ENCODE results near the gene CYP46A1.

The CYP46A1 gene

DNA sequence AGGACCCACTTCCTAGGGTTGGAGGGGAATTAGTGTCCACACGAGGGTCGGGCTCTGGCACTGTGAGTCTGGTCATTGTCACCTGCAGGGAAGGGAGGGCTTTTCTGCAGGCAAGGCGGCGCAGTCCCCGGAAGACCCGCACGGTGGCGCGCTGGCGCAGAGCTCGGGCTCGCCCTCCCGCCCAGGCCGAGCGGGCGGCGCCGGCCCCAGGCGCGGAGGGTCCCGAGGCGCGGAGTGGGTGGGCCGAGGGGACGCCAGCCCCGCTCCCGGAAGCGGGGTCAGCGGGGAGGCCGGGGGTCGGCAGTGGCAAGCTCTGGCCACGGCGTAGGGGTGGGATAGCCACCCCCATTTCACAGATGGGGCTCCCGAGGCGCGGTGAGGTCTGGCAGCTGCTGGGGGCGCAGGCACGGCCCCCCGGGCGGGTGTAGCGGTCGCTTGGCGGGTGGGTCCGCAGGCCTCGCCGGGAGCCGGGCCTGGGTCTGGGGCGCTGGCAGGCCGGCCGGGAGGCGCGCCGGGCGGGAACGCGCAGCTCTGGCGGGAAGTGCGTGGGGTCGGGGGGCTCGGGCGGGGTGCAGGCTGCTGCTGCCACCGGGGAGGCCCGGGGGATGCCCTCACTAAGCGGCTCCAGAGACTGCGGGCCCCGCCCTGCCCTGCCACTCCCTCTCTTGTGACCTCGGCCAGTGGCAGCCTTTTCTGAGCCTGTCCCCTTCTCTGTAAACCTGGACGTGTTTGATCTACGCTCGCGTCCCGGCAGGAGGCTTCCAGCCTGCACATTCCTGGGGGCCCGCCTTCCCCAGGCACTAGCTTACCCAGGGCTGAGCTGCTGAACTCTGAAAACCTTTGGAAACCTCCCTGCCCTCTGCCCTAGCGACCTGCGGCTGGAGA, 46.1 kb downstream of the CYP46A1 start:
- peak; percentile 30 for DNase-seq (ENCODE audit: low read depth)

DNA sequence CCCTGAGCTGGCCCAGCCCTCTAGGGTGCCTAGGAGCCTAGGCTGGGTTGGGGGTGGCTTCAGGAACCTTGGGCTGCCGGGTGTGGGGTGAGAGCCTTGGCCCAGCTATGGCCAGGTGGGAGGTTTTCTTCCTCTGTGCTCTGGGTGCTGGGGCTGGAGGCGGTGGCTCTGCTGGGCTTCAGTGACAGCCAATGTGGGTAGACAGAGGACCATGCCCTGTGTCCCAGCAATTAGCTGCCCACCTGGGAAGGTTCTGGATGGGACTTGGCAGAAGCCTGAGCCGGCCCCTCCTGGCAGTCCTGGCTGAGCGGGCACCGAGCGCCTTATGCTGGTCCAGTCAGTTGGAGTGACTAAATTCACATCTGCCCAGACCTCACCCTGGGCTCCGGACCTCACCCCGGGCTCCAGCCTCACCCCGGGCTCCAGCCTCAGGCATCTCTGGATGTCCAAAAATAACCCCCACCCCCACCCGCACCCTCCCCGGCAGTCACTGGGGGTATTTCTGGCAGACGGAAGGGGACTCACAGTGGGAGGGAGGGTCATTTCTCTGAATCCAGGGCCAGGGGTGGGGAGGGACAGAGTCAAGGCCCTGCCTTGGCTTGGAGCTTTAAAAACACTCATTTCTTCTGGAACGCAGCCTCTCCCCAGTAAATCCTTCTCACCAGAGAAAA, 46.9 kb downstream of the CYP46A1 start:
- no peak for DNase-seq (ENCODE audit: low read depth)

GRCh38 chr14:99731547-99732435, 47.7 kb downstream of the CYP46A1 start:
- no peak for DNase-seq (ENCODE audit: low read depth)

DNA sequence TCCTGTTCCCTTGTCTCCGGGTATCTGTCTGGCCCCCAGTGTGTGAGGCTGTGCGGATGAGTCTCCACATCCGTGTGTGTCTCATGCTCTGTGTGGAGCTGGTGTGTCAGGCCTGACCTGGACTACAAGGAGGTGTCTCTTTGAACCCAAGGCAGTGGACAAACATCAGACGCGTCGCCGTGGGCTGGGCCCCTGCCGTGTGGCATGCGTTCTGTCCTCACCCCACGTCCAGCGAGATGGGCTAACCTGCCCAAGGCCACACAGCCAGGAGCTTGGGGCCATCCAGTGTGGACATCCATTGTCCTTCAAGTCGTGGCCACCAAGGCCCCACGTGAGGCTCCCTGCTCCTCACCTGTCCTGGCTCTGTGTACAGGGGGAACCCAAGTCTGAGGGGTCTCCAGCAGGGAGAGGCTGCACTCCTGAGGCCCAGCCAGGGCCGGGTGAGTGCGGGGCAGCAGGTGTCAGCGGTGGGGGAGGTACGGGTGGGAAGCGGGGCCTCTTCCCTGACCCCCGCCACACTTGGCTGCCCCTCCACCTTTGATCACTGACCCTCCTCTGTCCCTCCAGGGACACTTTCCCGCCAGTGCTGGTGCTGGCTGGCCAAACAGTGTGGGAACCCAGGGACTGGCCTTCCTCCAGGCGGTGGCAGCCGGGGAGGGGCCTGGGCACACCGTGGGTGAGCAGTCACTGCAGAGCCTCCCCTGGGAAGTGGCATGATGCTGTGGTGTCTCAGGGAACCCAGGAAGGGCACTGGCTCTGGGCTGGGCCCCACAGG, 48.5 kb downstream of the CYP46A1 start:
- DNase-seq (ENCODE audit: low read depth), result no peak

- DNase-seq (ENCODE audit: low read depth), result no peak
Observed at GRCh38 chr14:99733211-99733539, 49.1 kb downstream of the CYP46A1 start.

DNA sequence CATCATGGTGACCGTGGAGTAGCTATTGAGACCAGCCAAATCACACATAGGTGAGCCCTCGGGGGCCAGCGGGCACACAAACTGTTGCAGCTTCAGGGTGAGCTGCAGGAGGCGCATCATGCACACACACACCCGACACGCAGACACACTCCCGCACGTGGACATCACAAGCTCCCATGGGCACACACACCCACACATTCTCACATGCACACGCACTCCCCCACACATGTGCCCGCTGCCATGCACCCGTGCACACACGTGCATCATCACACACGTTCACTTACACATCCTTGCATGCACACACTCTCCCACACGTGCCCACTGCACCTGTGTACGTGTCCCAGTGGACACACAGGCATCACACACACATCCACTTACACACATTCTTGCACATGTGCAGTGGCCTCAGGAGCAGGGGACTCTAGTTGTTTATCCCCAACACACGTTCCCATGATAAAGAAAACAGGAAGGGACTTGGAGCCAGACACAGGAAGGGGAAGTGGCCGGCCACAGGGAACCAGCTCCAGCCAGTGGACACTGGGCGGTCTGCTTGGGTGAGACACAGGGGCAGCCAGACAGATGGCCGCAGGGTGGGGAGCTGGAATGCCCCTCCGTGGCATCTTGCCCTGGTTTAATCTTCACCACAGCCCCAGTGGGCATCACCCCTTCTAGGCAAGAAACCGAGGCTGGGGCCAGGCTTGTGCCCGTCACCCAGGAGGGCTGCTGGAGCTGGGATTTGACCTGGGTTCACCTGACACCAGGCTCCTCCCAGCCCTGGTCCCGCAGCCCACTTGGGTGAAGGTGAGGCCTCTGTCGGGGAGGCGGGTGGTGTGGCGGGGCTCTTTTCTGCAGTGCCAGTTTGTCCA, 49.7 kb downstream of the CYP46A1 start:
- DNase-seq (ENCODE audit: low read depth), result no peak

DNA sequence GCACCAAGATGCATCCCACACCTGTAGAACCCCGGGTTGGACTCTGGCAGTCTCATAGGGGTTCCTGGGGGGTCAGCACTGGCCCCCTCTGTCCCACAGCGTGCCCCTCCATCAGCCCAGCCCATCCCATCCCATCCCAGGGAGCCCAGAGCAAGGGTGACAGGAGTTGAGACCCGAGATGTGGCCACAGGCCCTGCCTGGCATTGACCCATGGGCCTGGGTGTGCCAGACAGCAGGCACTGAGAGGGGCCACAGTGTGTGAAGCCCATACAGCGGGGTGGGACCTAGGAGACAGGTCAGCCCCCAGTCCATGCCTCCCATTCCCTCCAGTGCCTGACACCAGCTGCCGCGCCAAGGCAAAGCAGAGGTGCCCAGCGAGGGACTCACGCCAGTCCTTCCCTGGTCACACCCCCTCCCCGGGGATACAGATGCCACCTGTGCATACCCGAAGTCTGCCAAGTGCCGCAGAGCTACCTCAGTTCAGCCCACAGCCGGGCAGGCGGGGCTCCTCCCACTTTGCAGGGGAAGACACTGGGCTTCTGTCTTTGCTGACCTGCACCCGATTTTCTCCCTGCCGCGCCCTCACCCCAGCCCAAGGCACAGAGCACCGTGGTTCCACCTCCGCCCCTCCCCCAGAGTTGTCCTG, 50.4 kb downstream of the CYP46A1 start:
- DNase-seq (ENCODE audit: low read depth), result no peak

GRCh38 chr14:99735189-99736135, 51.4 kb downstream of the CYP46A1 start:
- no peak for DNase-seq (ENCODE audit: low read depth)

GRCh38 chr14:99736603-99737371, 52.7 kb downstream of the CYP46A1 start:
- no peak for DNase-seq (ENCODE audit: low read depth)

DNA sequence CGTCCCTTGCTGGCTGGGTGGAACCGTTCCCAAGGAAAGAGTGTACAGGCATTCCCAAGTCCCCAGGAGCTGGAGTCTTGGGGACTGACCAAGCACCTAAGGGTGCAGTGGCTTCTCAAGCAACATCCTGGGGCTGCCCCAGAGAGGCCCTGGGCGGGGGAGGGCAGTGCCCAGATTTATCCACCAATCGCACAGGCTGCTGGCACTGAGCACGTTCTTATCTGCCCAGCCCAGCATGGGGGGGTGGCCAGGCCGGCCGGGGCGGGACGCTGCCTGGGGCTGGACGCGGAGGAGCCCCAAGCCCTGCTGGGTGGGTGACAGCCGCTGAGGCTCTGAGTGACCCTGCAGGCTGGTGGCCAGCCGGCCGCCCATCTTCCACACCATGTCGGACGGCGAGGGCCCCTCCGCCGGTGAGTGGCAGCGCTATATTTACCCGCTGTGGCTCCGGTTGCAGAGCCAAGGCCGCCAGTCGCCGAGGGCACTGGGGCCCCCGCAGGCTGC, 53.4 kb downstream of the CYP46A1 start:
- no peak for DNase-seq (ENCODE audit: low read depth)

DNA sequence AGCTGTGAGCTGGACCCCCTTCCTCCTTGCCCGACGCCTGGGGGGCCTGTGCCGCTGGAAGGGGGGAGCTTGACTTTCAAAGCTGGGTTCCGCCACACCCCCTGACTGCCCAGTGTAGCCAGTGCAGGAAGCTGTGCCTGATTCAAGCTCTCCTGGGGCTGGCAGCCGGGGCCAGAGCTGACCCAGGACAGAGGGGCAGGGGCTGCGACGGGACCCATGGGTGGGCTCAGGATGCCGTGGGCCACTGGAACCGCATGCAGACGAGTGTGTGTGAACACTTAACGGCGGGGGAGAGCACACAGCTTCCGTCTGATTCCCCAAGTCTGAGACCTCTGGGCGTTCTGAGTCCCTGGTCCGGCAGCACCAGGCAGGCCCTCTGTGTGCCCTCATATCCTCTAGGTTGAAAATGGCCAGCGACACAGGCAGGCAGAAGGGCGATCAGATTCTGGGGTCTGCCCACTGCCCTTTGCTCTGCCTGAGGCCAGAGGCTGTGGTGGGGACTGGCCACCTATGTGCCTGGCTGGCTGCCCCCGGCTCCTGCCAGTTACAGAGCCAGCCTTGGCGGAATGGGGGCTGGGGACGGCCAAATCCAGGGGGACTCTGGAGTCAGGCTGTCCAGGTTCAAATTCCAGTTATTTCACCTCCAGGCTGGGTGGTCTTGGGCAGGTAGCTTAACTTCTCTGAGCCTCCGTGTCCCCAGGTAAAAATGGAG, 54.0 kb downstream of the CYP46A1 start:
- no peak for DNase-seq (ENCODE audit: low read depth)

- DNase-seq (ENCODE audit: low read depth), result no peak
Observed at GRCh38 chr14:99740411-99740810, 56.3 kb downstream of the CYP46A1 start.

DNA sequence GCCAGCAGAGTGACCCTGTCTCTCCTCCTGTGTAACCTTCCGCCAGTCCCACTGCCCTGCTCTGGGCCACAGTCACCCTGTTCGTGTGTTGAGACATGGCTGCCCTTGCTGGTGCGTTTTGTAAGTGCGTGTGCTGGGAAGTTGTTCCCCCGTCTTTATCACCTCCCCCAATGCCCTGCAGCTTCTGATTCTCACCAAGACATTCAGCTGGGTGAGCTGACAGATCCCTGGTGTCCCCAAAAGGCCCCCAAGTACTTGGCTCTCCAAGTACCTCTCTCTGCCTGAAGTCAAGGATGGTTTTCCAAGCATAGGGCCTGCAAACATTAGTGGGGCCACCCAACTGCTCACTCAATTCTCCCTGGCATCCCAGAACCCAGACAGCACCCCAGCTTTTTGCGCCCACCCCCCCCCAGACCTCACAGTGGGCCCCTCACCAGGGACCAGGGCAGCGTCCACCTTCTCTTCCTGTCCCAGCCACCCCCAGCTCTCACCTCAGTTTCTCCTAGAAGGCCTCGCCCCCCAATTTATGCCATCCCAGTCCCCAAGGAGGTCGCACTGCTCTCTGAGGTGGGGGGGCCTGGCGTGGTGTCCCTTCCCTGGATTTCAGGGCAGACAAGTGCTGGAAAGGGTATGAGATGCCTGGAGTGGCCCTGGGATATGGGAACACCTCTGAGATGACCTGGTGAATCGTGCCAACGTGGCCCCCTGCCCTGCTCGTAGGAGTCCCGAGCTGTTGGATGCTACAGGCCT, 57.3 kb downstream of the CYP46A1 start:
- no peak for DNase-seq (ENCODE audit: low read depth)

DNA sequence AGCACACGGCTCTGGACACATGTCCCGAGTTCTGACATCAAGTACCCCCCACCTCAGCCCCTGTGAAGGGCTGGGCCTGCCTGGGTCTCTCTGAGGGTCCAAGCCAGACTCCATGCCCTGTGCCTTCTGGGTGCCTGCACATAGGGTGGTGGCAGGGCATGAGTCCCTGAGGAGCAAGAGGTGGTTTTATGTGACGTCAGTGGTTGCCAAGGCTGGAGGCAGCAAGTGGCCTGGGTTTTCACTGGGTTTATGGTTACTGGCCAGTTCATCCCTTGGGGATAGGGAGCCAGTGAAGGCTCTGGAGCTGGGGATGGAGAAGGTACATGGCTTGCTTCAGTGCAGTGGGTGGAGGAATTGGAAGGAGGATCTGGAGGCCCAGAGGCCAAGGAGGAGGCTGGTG, 58.0 kb downstream of the CYP46A1 start:
- no peak for DNase-seq (ENCODE audit: low read depth)

DNA sequence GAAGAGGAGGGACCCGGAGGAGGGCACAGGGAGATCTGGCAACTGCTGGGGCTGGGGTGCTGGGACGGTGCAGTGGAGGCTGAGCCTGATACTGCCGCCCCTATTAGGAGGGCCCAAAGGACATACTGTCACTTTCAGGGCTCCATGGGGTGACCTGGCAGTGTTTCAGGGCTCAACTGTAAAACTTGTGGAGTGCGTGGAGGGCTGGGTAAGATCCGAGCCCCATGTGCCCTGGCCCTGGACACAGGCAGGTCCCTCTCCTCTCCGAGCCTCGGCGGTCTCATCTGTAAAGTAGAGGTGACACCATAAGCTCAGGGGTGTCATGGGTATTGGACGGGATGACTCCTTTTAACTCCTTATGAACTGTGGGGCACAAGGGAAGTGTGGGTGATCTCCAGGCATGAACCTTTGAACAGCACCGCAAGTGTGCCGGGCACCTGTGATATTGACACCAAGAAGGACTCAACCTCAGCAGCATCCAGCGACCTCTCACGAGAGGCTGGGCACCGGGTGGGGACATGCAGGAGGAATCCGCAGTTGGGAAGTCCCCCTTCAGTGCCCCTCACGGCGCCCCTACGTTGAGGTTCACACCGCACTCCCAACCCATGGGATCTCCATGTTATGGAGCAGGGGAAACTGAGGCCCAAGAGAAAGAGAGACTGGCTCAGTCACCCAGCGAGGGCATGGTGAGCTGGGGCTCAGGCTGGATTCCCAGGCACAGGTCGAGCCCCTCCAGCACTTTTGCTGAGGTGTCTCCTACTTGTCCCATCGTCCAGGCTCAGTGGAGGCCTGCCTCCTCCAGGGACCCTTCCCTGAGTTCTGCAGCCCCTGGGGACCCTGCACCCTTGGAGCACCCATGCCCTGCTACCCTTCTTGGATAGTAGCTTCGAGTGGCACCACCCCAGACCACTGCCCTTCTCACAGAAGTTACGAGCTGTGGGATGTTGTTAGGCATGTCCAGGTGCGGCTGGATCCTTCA, 58.7 kb downstream of the CYP46A1 start:
- no peak for DNase-seq (ENCODE audit: low read depth)
